GM12878 (cell line): Measurements from ENCODE around the gene NHERF2. TPM values are rescaled to one million over a fixed set of nuclear protein-coding genes. Genes with fewer than 3 reads are reported as not detected.

Source experiments
- ATAC-seq: fragments of 200-7000 bp; cut with Tn5 transposase; 3 replicates; pipeline ENCODE4 v1.9.1; 2020; ENCODE audit warnings: mild to moderate bottlenecking, moderate library complexity
- BruUV-seq: library from RNA; stranded (reverse); fragments of 400-500 nt; replicated peaks from 2 replicates; lab custom pipeline; 2021; lab: Mats Ljungman, UMichigan
- CTCF ChIA-PET: fragments of 300-600 bp; sonication (Branson Sonifier 250); formaldehyde crosslinking; extraction: SDS; loops from one replicate; lab custom pipeline; 2021; ENCODE audit warnings: inconsistent platforms; lab: Yijun Ruan, JAX
- POLR2A ChIA-PET: fragments of 350-600 bp; formaldehyde crosslinking; extraction: SDS; loops from one replicate; lab custom pipeline; 2021; ENCODE audit warnings: inconsistent platforms; lab: Charles Lee
- RAD21 ChIA-PET: fragments of 300-600 bp; sonication (Branson Sonifier 250); formaldehyde crosslinking; loops from one replicate; lab custom pipeline; 2023; ENCODE audit warnings: antibody characterized with exemption; ENCODE audit not compliant: unreplicated experiment; lab: Charles Lee
- SMC1A ChIA-PET: fragments of 300-600 bp; sonication (Branson Sonifier 250); formaldehyde crosslinking; loops from one replicate; lab custom pipeline; 2023; ENCODE audit not compliant: unreplicated experiment, uncharacterized antibody; lab: Charles Lee
- DNase-seq: peaks from one replicate; pipeline ENCODE4 v3.0.0-alpha.2; 2011; ENCODE audit warnings: low read depth, low spot score
- FAIRE-seq: peaks from 3 replicates; lab custom pipeline; 2011; peaks lifted over from hg19 to GRCh38; lab: Jason Lieb, UNC
- H2AFZ ChIP-seq: 2 replicates; pipeline ENCODE4 v1.6.0; 2011; ENCODE audit warnings: low read depth, low read length, control low read depth; ENCODE audit not compliant: control insufficient read depth
- H3K27ac ChIP-seq: 2 replicates; pipeline ENCODE4 v1.5.1; 2011; ENCODE audit warnings: control low read depth; ENCODE audit not compliant: control insufficient read depth, insufficient read depth
- H3K27me3 ChIP-seq, 2 experiments: replicated peaks in 1 of 2; 2 replicates each; pipeline versions ENCODE4 v1.6.0 to v1.6.1; 2011; ENCODE audit warnings: low read length in 1 of 2; ENCODE audit not compliant: control insufficient read depth in 2 of 2, insufficient read depth in 2 of 2
- H3K36me3 ChIP-seq, 2 experiments: 2 replicates each; pipeline ENCODE4 v1.5.1; 2011; ENCODE audit warnings: low read length in 1 of 2; ENCODE audit not compliant: control insufficient read depth in 2 of 2, insufficient read depth in 2 of 2
- H3K4me1 ChIP-seq: 2 replicates; pipeline ENCODE4 v1.6.1; 2011; ENCODE audit warnings: mild to moderate bottlenecking, low read length, moderate library complexity, mixed read lengths; ENCODE audit not compliant: control insufficient read depth, insufficient read depth
- H3K4me2 ChIP-seq: 2 replicates; pipeline ENCODE4 v1.6.0; 2011; ENCODE audit warnings: control low read depth; ENCODE audit not compliant: control insufficient read depth, insufficient read depth
- H3K4me3 ChIP-seq: fragments of 200-600 bp; sonication (generic); 2 replicates; pipeline ENCODE4 v1.5.1; 2016
- H3K79me2 ChIP-seq: 2 replicates; pipeline ENCODE4 v1.6.0; 2011; ENCODE audit warnings: low read length; ENCODE audit not compliant: control insufficient read depth, insufficient read depth
- H3K9ac ChIP-seq: 2 replicates; pipeline ENCODE4 v1.8.0; 2011; ENCODE audit warnings: low read length, control low read depth, mixed read lengths; ENCODE audit not compliant: control insufficient read depth, insufficient read depth
- H3K9me3 ChIP-seq: replicated peaks from 3 replicates; pipeline ENCODE4 v1.5.1; 2011; ENCODE audit warnings: mild to moderate bottlenecking, low read length; ENCODE audit not compliant: control insufficient read depth, insufficient read depth
- H4K20me1 ChIP-seq: 2 replicates; pipeline ENCODE4 v1.6.0; 2011; ENCODE audit not compliant: control insufficient read depth, insufficient read depth
- CHD1 ChIP-seq: IDR thresholded peaks from 2 replicates; pipeline ENCODE4 v1.6.1; 2012; ENCODE audit warnings: low read depth, low read length, improper control_type of control experiment
- LARP7 ChIP-seq: fragments of 450-650 bp; IDR thresholded peaks from 2 replicates; pipeline ENCODE4 v1.6.1; 2017; ENCODE audit warnings: mild to moderate bottlenecking
- MEF2B ChIP-seq: fragments of 450-650 bp; IDR thresholded peaks from 2 replicates; pipeline ENCODE4 v1.6.1; 2018; ENCODE audit warnings: mild to moderate bottlenecking, moderate library complexity; ENCODE audit not compliant: partially characterized antibody, poor library complexity, severe bottlenecking
- NFIC ChIP-seq: IDR thresholded peaks from 2 replicates; pipeline ENCODE4 v1.6.1; 2012; ENCODE audit warnings: low read depth, mild to moderate bottlenecking, inconsistent platforms, low read length, moderate library complexity
- PAX5 ChIP-seq: IDR thresholded peaks from 2 replicates; pipeline ENCODE4 v1.6.1; 2011; ENCODE audit warnings: low read depth, low read length, borderline replicate concordance
- POLR2A ChIP-seq: IDR thresholded peaks from 2 replicates; pipeline ENCODE4 v1.6.1; 2011; ENCODE audit warnings: low read depth, mild to moderate bottlenecking, low read length
- RELA ChIP-seq: fragments of 450-650 bp; IDR thresholded peaks from 2 replicates; pipeline ENCODE4 v1.8.0; 2014; ENCODE audit warnings: borderline replicate concordance; ENCODE audit not compliant: partially characterized antibody
- SP1 ChIP-seq: IDR thresholded peaks from one replicate; pipeline ENCODE4 v1.6.1; 2011; ENCODE audit warnings: low read depth, low read length
- SREBF1 ChIP-seq: IDR thresholded peaks from 2 replicates; pipeline ENCODE4 v1.6.1; 2012; ENCODE audit warnings: mild to moderate bottlenecking, low read length
- TCF7 ChIP-seq: IDR thresholded peaks from 2 replicates; pipeline ENCODE4 v1.6.1; 2014; ENCODE audit warnings: antibody characterized with exemption, borderline replicate concordance
- WGBS: methylation state at CpG from one replicate; pipeline ENCODE4 v1.1.6; 2016; ENCODE audit warnings: low lambda C conversion rate; ENCODE audit not compliant: insufficient replicate concordance, insufficient coverage; ENCODE audit errors: missing lambda C conversion rate; 5-methylcytosine and 5-hydroxymethylcytosine counted together
- in situ Hi-C: fragments of 300-500 bp; cut with MboI; formaldehyde crosslinking; loops from 9 replicates; pipeline ENCODE4 v1.14.3; 2018; ENCODE audit warnings: mixed read lengths
- intact Hi-C: fragments of 100-400 bp; cut with micrococcal nuclease; formaldehyde crosslinking; loops from one replicate; pipeline ENCODE4 v1.14.2; 2022; ENCODE audit not compliant: unreplicated experiment
- polyA plus RNA-seq, 11 experiments: library from polyadenylated mRNA; depleted of rRNA in 4 of 11; unstranded in 6 of 11; stranded (reverse) in 5 of 11; fragments of >200 nt; fragmentation: Nextera tagmentation in 4 of 11; fragmentation: Illumina TruSeq in 1 of 11; extraction: Ambion mirVana in 4 of 11; extraction: Trizol in 1 of 11; gene quantifications; 1 replicate in 1 of 11; 2 replicates in 10 of 11; pipeline versions ENCODE4 v1.2.1 to v1.2.3, GENCODE V29; 2011 to 2016; ENCODE audit warnings: inconsistent platforms in 2 of 11, missing spikeins in 2 of 11, low read depth in 1 of 11
- total RNA-seq, 4 experiments: library from RNA; depleted of rRNA in 3 of 4; stranded (reverse); fragments of >200 nt in 3 of 4; fragmentation: Illumina TruSeq in 1 of 4; extraction: Trizol in 1 of 4; gene quantifications; 2 replicates each; pipeline versions ENCODE4 v1.2.1 to v1.2.3, GENCODE V29; 2013 to 2021

Gene NHERF2
- total and polyA plus RNA-seq, 10 of the 15 experiments (the other 5 are each of a cell fraction or from before 2014, with no cell fraction given), result 0.05 to 0.31 (median 0.08) TPM; not detected in 4

- in situ Hi-C loops, result no loop called here
- CTCF ChIA-PET, result no interaction called here
- Histone ChIP-seq H3K27me3 (0 out of 4 replicates have a peak, but pooled peaks cover 0 to 5% of the 10 kb centered on the region in 2 experiments), H3K4me1 (peaks cover 12% of the 10 kb centered on the region), H3K9me3 (no peaks in the 10 kb centered on the region), H3K4me3 (no peak overlapping the region), H3K9ac (no peak overlapping the region), H2AFZ (no peak overlapping the region), H3K79me2 (peaks cover 1% of the 10 kb centered on the region), H3K27ac (no peak overlapping the region), H4K20me1 (no peaks in the 10 kb centered on the region), H3K4me2 (no peak overlapping the region), H3K36me3 (peaks cover 0 to 36% of the 10 kb centered on the region in 2 experiments; a peak in 3 of 4 replicates)
- ATAC-seq (no peak), DNase-seq (no peak), FAIRE-seq (no peak)
- RAD21 ChIA-PET, result no interaction called here
- no peak for TF ChIP-seq LARP7
- POLR2A ChIA-PET, result no interaction called here
- no TSS peak for BruUV-seq
- SMC1A ChIA-PET, result no interaction called here
- 93% methylated on average over 27 of the region's 37 CpGs for WGBS
- intact Hi-C loops, result no loop called here
Observed at GRCh38 chr16:1978476-1979120, 48.1 kb upstream of the NHERF2 start.

- no peak overlapping the region for H3K9ac ChIP-seq
- no TSS peak for BruUV-seq
- ChIA-PET RAD21 (no interaction called here), CTCF (no interaction called here), POLR2A (no interaction called here)
- no peak overlapping the region for H3K4me2 ChIP-seq
- no peaks in the 10 kb centered on the region for H3K79me2 ChIP-seq
- H3K36me3 ChIP-seq, result peaks cover 0 to 34% of the 10 kb centered on the region in 2 experiments; a peak in 3 of 4 replicates
- no peaks in the 10 kb centered on the region for H4K20me1 ChIP-seq
- no peak for ATAC-seq
- intact Hi-C loops, result no loop called here
- in situ Hi-C loops, result no loop called here
- TF ChIP-seq POLR2A (peak; percentile 39), NFIC (no peak), SP1 (no peak), SREBF1 (no peak), CHD1 (no peak), TCF7 (no peak), PAX5 (0 out of 2 replicates have a peak, but pooled peaks have one; percentile 5), RELA (no peak), MEF2B (peak; percentile 20)
- TF ChIP-seq, all 136 proteins: peak for 3
- H3K4me1 ChIP-seq, result peaks cover 12% of the 10 kb centered on the region
- H3K9me3 ChIP-seq, result no peaks in the 10 kb centered on the region
- no peak overlapping the region for H2AFZ ChIP-seq
- 38% methylated on average over 60 of the region's 70 CpGs for WGBS
- no peak overlapping the region for H3K27ac ChIP-seq
- H3K27me3 ChIP-seq, result 0 out of 4 replicates have a peak, but pooled peaks cover 0 to 5% of the 10 kb centered on the region in 2 experiments
- no peak for DNase-seq
- SMC1A ChIA-PET, result no interaction called here
- FAIRE-seq, result no peak
- H3K4me3 ChIP-seq, result no peak overlapping the region
Observed at GRCh38 chr16:1979271-1980029, 47.3 kb upstream of the NHERF2 start.
